ENCODE data around the gene CHD6. TPM values are rescaled to one million over a fixed set of nuclear protein-coding genes. Genes with fewer than 3 reads are reported as not detected.

The CHD6 gene, protein sequence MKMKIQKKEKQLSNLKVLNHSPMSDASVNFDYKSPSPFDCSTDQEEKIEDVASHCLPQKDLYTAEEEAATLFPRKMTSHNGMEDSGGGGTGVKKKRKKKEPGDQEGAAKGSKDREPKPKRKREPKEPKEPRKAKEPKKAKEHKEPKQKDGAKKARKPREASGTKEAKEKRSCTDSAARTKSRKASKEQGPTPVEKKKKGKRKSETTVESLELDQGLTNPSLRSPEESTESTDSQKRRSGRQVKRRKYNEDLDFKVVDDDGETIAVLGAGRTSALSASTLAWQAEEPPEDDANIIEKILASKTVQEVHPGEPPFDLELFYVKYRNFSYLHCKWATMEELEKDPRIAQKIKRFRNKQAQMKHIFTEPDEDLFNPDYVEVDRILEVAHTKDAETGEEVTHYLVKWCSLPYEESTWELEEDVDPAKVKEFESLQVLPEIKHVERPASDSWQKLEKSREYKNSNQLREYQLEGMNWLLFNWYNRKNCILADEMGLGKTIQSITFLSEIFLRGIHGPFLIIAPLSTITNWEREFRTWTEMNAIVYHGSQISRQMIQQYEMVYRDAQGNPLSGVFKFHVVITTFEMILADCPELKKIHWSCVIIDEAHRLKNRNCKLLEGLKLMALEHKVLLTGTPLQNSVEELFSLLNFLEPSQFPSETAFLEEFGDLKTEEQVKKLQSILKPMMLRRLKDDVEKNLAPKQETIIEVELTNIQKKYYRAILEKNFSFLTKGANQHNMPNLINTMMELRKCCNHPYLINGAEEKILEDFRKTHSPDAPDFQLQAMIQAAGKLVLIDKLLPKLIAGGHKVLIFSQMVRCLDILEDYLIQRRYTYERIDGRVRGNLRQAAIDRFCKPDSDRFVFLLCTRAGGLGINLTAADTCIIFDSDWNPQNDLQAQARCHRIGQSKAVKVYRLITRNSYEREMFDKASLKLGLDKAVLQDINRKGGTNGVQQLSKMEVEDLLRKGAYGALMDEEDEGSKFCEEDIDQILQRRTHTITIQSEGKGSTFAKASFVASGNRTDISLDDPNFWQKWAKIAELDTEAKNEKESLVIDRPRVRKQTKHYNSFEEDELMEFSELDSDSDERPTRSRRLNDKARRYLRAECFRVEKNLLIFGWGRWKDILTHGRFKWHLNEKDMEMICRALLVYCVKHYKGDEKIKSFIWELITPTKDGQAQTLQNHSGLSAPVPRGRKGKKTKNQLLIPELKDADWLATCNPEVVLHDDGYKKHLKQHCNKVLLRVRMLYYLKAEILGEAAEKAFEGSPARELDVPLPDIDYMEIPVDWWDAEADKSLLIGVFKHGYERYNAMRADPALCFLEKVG (N-terminal part only)
- total RNA-seq (2021; fragmentation: NEBNext Ultra II Directional; extraction: Animal tissue kit (Norgen Biotek cat#: 25700)) = 10 to 100 TPM; 24.7 to 28.9 (median 27.1) TPM
- long read RNA-seq, partial matches to known transcripts = 16 of 22 reads
- long read RNA-seq, other reads (novel, unspliced or antisense) = 6 of 22 reads

- H3K4me1 Mint-ChIP-seq (ENCODE audit: low read depth) = peaks cover 44% of the 10 kb centered on the region
- TF ChIP-seq, protein P1, sequence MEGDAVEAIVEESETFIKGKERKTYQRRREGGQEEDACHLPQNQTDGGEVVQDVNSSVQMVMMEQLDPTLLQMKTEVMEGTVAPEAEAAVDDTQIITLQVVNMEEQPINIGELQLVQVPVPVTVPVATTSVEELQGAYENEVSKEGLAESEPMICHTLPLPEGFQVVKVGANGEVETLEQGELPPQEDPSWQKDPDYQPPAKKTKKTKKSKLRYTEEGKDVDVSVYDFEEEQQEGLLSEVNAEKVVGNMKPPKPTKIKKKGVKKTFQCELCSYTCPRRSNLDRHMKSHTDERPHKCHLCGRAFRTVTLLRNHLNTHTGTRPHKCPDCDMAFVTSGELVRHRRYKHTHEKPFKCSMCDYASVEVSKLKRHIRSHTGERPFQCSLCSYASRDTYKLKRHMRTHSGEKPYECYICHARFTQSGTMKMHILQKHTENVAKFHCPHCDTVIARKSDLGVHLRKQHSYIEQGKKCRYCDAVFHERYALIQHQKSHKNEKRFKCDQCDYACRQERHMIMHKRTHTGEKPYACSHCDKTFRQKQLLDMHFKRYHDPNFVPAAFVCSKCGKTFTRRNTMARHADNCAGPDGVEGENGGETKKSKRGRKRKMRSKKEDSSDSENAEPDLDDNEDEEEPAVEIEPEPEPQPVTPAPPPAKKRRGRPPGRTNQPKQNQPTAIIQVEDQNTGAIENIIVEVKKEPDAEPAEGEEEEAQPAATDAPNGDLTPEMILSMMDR (IDR thresholded peaks at IDR 0.05) = no peak
- peak within 1 kb of the TSS; percentile 98 for H3K4me3 Mint-ChIP-seq
- peak; percentile 100 for DNase-seq
- peak within 1 kb of the TSS; percentile 76 for H3K27ac Mint-ChIP-seq
- peaks cover 8% of the 10 kb centered on the region for H3K27me3 Mint-ChIP-seq (ENCODE audit: insufficient read depth)
- no peaks in the 10 kb centered on the region for H3K9me3 Mint-ChIP-seq
- H3K36me3 Mint-ChIP-seq (ENCODE audit: low read depth) = no peaks in the 10 kb centered on the region
Measured at GRCh38 chr20:41617902-41618806, at the start of gene CHD6. Gene CHD6, minus strand, starts transcription at chr20:41618377. Its CDS starts 67,040 bp downstream, at chr20:41551337.

DNA sequence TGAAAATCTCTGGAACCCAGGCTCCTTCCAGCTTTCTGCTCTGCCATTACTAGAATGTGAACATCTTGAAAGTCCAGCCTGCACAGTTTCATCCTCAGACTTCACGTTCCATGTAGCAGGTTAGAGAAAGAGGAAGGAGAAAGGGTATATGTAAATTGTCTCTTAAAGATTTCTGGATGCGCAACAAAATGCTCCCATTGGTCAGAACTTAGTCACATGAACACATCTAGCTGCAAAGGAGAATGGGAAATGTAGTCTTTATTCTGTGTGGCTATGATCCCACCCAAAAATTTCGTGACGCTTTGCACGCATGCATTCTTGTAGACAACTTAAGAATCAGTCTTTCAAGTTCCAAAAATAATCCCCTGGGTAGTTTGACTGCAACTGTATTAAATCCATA is 46.4 kb upstream of the CHD6 start:
- peak overlapping the region; percentile 88 for H3K4me3 Mint-ChIP-seq
- no peaks in the 10 kb centered on the region for H3K9me3 Mint-ChIP-seq
- no peak overlapping the region for H3K27ac Mint-ChIP-seq
- peaks cover 2% of the 10 kb centered on the region for H3K4me1 Mint-ChIP-seq (ENCODE audit: low read depth)
- H3K27me3 Mint-ChIP-seq (ENCODE audit: insufficient read depth) = peaks cover 5% of the 10 kb centered on the region
- TF ChIP-seq, protein P1 (IDR thresholded peaks at IDR 0.05) = no peak
- peak; percentile 8 for DNase-seq
- H3K36me3 Mint-ChIP-seq (ENCODE audit: low read depth) = no peaks in the 10 kb centered on the region

- no peak overlapping the region for H3K4me3 Mint-ChIP-seq
- H3K9me3 Mint-ChIP-seq = no peaks in the 10 kb centered on the region
- H3K4me1 Mint-ChIP-seq (ENCODE audit: low read depth) = no peaks in the 10 kb centered on the region
- DNase-seq = no peak
- no peak overlapping the region for H3K27ac Mint-ChIP-seq
- H3K27me3 Mint-ChIP-seq (ENCODE audit: insufficient read depth) = peaks cover 11% of the 10 kb centered on the region
- H3K36me3 Mint-ChIP-seq (ENCODE audit: low read depth) = no peaks in the 10 kb centered on the region
- TF ChIP-seq, protein P1 (IDR thresholded peaks at IDR 0.05) = no peak
Measured at GRCh38 chr20:41657655-41658054, 39.5 kb upstream of the CHD6 start.

- Mint-ChIP-seq H3K27me3 (ENCODE audit: insufficient read depth) (peaks cover 19% of the 10 kb centered on the region), H3K4me3 (no peak overlapping the region), H3K27ac (no peak overlapping the region), H3K9me3 (no peaks in the 10 kb centered on the region), H3K4me1 (ENCODE audit: low read depth) (no peaks in the 10 kb centered on the region), H3K36me3 (ENCODE audit: low read depth) (no peaks in the 10 kb centered on the region)
- TF ChIP-seq, protein P1 (IDR thresholded peaks at IDR 0.05) = no peak
- no peak for DNase-seq
Measured at GRCh38 chr20:41655962-41656618, 37.9 kb upstream of the CHD6 start.

Data from HFFc6 (cell line).